SU-DHL-6 (cell line): ENCODE data around the gene GPX4.

Experiments used
- CTCF ChIP-seq: fragments of 200-600 bp; sonication (generic); IDR thresholded peaks from one replicate; pipeline ENCODE4 v1.5.1; 2017; ENCODE audit warnings: antibody characterized with exemption, mild to moderate bottlenecking, low read length, moderate library complexity; ENCODE audit not compliant: insufficient read depth, poor library complexity, severe bottlenecking
- EZH2phosphoT487 ChIP-seq: fragments of 200-600 bp; sonication (generic), shearing (Covaris generic); conservative IDR thresholded peaks from 2 replicates; pipeline ENCODE4 v1.6.1; 2018; ENCODE audit warnings: mild to moderate bottlenecking, antibody characterized with exemption, low read length, moderate library complexity, mixed read lengths

GRCh38 chr19:1073956-1074517, 29.8 kb upstream of the GPX4 start:
- TF ChIP-seq CTCF (no peak), EZH2phosphoT487 (no peak)
